D721Med (cell line): ENCODE measurements around the gene KLK6.

Experiments used
- DNase-seq: peaks from one replicate; pipeline ENCODE4 v3.0.0; 2011; ENCODE audit warnings: low spot score; ENCODE audit not compliant: insufficient read length
- FAIRE-seq: peaks from 2 replicates; lab custom pipeline; 2011; peaks lifted over from hg19 to GRCh38; lab: Jason Lieb, UNC
- CTCF ChIP-seq: IDR thresholded peaks from 2 replicates; pipeline ENCODE4 v1.5.1; 2012; ENCODE audit warnings: mild to moderate bottlenecking, control low read depth; ENCODE audit not compliant: insufficient read depth; ENCODE audit errors: missing control alignments

KLK6 gene

GRCh38 chr19:50933640-50934039 is 35.8 kb downstream of the KLK6 start:
- DNase-seq (no peak), FAIRE-seq (no peak)
- TF ChIP-seq CTCF: no peak

DNA sequence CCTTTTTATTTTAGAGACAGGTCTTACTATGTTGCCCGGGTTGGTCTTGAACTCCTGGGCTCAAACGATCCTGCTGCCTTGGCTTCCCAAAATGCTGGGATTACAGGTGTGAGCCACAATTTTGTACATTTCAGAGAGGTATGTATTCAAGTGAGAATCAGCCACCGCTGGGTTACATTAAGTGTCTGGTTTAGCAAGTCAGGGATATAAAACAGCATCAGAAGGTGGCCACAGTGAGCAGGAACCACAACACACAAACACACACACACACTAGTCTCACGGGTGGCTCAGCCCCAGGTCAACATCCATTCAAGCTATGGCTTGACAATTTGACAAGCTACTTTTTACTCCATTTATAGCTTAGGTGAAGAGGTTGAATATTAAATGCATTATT is 36.7 kb downstream of the KLK6 start:
- DNase-seq (no peak), FAIRE-seq (no peak)
- TF ChIP-seq CTCF: no peak

- DNase-seq: no peak
- FAIRE-seq: no peak
Observed at GRCh38 chr19:50932018-50932689, 37.2 kb downstream of the KLK6 start.

GRCh38 chr19:50931023-50931422 is 38.4 kb downstream of the KLK6 start:
- no peak for TF ChIP-seq CTCF
- FAIRE-seq (no peak), DNase-seq (no peak)

More at GRCh38 chr19:50932018-50932689, 37.2 kb downstream of the KLK6 start:
- no peak for TF ChIP-seq CTCF

DNA sequence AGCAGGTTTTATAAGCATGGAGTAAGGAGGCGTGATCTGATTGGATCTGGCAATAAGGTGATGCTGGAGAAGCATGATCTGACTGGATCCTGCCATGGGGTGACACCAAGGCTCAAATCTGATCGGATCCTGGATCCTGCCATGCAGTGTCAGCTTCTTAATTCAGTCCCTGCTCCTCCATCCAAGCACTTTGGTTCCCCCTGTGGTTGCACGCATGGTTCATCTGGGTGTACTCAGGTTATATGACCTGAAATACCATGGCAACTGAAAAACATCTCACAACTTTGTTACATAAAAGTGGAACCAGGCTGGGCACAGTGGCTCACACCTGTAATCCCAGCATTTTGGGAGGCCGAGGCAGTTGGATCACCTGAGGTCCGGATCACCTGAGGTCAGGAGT is 40.6 kb downstream of the KLK6 start:
- TF ChIP-seq CTCF: no peak
- FAIRE-seq (no peak), DNase-seq (no peak)

DNA sequence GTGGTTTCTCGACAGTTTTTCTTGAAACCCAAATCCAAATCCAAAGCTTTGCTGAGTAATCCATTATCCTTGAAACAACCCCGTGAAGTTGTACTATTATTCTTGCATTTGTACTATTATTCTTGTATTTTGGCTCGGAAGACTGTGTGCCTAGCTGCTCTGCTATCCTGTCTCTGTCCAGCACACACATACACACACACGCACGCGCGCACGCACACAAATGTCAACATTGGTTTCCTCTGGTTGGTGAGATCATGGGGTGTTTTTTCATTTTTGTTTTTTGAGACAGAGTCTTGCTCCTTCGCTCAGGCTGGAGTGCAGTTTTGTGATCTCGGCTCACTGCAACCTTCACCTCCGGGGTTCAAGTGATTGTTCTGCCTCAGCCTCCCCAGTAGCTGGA is 43.2 kb downstream of the KLK6 start:
- FAIRE-seq (no peak), DNase-seq (no peak)
- no peak for TF ChIP-seq CTCF

GRCh38 chr19:50925734-50926133 is 43.7 kb downstream of the KLK6 start:
- DNase-seq (no peak), FAIRE-seq (no peak)
- no peak for TF ChIP-seq CTCF
